ENCODE data around the gene PEX11G. TPM values are rescaled to one million over a fixed set of nuclear protein-coding genes. Genes with fewer than 3 reads are reported as not detected.

PEX11G gene
- total and polyA plus RNA-seq, 9 of the 15 experiments (the other 6 are each of a cell fraction or from before 2014, with no cell fraction given), result 0.07 to 3.2 (median 0.70) TPM; not detected in 1

- POLR2A ChIA-PET, result interaction anchor here (0.6 kb wide), 1 partner anchor 116 kb away, joined by 3 read pairs; no protein-coding TSS in a partner anchor
- H4K20me1 ChIP-seq (replicated peaks; ENCODE audit: control insufficient read depth, insufficient read depth, low read length), result no peaks in the 10 kb centered on the region
- peaks cover 4% of the 10 kb centered on the region; the same call in 2 of the 3 replicates for H3K79me2 ChIP-seq (ENCODE audit: control insufficient read depth, insufficient read depth, low read length)
- H3K36me3 ChIP-seq (ENCODE audit: control insufficient read depth, insufficient read depth, low read length), result peaks cover 14% of the 10 kb centered on the region; the same call in 1 of the 3 replicates
- FAIRE-seq (no peak), DNase-seq (ENCODE audit: extremely low read depth in 1 of 4, low spot score in 3 of 4) (no peak), ATAC-seq (no peak)
- H3K9me1 ChIP-seq (ENCODE audit: control insufficient read depth, insufficient read depth, low read length), result no peaks in the 10 kb centered on the region
- no TSS peak for BruUV-seq (replicated peaks)
- intact Hi-C loops (cut with micrococcal nuclease), result no loop called here
- peak overlapping the region in 1 of 2 experiments; percentile 45; a peak in 2 of 4 replicates for H3K9ac ChIP-seq (ENCODE audit: insufficient read depth in 1 of 2, low read depth in 2 of 2, low read length in 2 of 2)
- in situ Hi-C loops (cut with MboI), result no loop called here
- 84% methylated on average over 29 of the region's 31 CpGs for WGBS (ENCODE audit: insufficient coverage, low coverage, missing lambda C conversion rate)
- H3K4me1 ChIP-seq (replicated peaks in 1 of 2; ENCODE audit: control insufficient read depth in 2 of 2, insufficient read depth in 2 of 2, low read length in 2 of 2), result peaks cover 6 to 34% of the 10 kb centered on the region in 2 experiments; a peak in 4 of 5 replicates
- H2AFZ ChIP-seq (ENCODE audit: low read depth, low read length), result no peak overlapping the region
- H3K27ac ChIP-seq (ENCODE audit: extremely low read depth, low read depth, low read length), result no peak overlapping the region
- no peaks in the 10 kb centered on the region for H3K9me3 ChIP-seq (replicated peaks; ENCODE audit: control insufficient read depth, insufficient read depth, low read depth, low read length)
- no peak overlapping the region for H3K4me2 ChIP-seq (ENCODE audit: insufficient read depth, low read length)
- no peaks in the 10 kb centered on the region for H3K27me3 ChIP-seq (ENCODE audit: control insufficient read depth in 2 of 2, insufficient read depth in 2 of 2, low read length in 2 of 2)
- TF ChIP-seq MCM2 (IDR thresholded peaks at IDR 0.05; ENCODE audit: low read depth) (no peak), U2AF2 (optimal IDR thresholded peaks at IDR 0.05; ENCODE audit: low read depth, low read length) (no peak), CREM (IDR thresholded peaks at IDR 0.05; ENCODE audit: low read depth) (no peak), SAFB2 (IDR thresholded peaks at IDR 0.05; ENCODE audit: borderline replicate concordance, low read depth, low read length, severe bottlenecking) (no peak), CC2D1A (IDR thresholded peaks at IDR 0.05) (no peak), ZNF561 (CRISPR knock-in tag; conservative IDR thresholded peaks at IDR 0.05) (no peak)
- no peak overlapping the region for H3K4me3 ChIP-seq
- CTCF ChIA-PET (ENCODE audit: low intra/inter-chr PET ratio), result interaction anchor here (0.5 kb wide), 1 partner anchor 442 kb away, joined by 3 read pairs; no protein-coding TSS in a partner anchor
These were observed 37.5 kb upstream of the PEX11G start for GRCh38 chr19:7526059-7526929.

Measured in K562 (cell line).